Measurements from ENCODE around the gene RPS27.

RPS27 gene

GRCh38 chr1:153990468-153991150 lies at the start of gene RPS27:
TSS of gene RPS27 (plus strand) at chr1:153990762. CDS start at chr1:153990797, 35 bp downstream.
- peak; percentile 93 for DNase-seq (ENCODE audit: low read depth)
- peak within 1 kb of the TSS; percentile 97 for H3K4me3 ChIP-seq (ENCODE audit: low read depth, low read length)

- no peak overlapping the region for H3K4me3 ChIP-seq (ENCODE audit: low read depth, low read length)
- no peak for DNase-seq (ENCODE audit: low read depth)
Measured at GRCh38 chr1:153941826-153942725, 48.5 kb upstream of the RPS27 start.

GRCh38 chr1:153942766-153943549 lies 47.6 kb upstream of the RPS27 start:
- no peak for DNase-seq (ENCODE audit: low read depth)
- no peak overlapping the region for H3K4me3 ChIP-seq (ENCODE audit: low read depth, low read length)

- no peak for DNase-seq (ENCODE audit: low read depth)
- no peak overlapping the region for H3K4me3 ChIP-seq (ENCODE audit: low read depth, low read length)
Measured at GRCh38 chr1:153944005-153944826, 46.3 kb upstream of the RPS27 start.

- H3K4me3 ChIP-seq (ENCODE audit: low read depth, low read length) = peak overlapping the region; percentile 83
- DNase-seq (ENCODE audit: low read depth) = no peak
Measured at GRCh38 chr1:153944827-153945117, 45.8 kb upstream of the RPS27 start.

GRCh38 chr1:153945131-153945794 lies 45.3 kb upstream of the RPS27 start:
- no peak for DNase-seq (ENCODE audit: low read depth)
- peak overlapping the region; percentile 83 for H3K4me3 ChIP-seq (ENCODE audit: low read depth, low read length)

GRCh38 chr1:153945795-153946621 lies 44.6 kb upstream of the RPS27 start:
- no peak for DNase-seq (ENCODE audit: low read depth)
- peak overlapping the region; percentile 83 for H3K4me3 ChIP-seq (ENCODE audit: low read depth, low read length)

GRCh38 chr1:153946622-153947241 lies 43.8 kb upstream of the RPS27 start, which contains the start of gene DENND4B:
TSS of gene DENND4B (minus strand) at chr1:153946718. CDS start at chr1:153944374, 2,344 bp downstream.
- DNase-seq (ENCODE audit: low read depth) = no peak
- peak within 1 kb of the TSS; percentile 83 for H3K4me3 ChIP-seq (ENCODE audit: low read depth, low read length)

GRCh38 chr1:153951183-153951582 lies 39.4 kb upstream of the RPS27 start:
- DNase-seq (ENCODE audit: low read depth) = no peak
- no peak overlapping the region for H3K4me3 ChIP-seq (ENCODE audit: low read depth, low read length)

- no peak overlapping the region for H3K4me3 ChIP-seq (ENCODE audit: low read depth, low read length)
- DNase-seq (ENCODE audit: low read depth) = no peak
Measured at GRCh38 chr1:153951801-153952200, 38.8 kb upstream of the RPS27 start.

- H3K4me3 ChIP-seq (ENCODE audit: low read depth, low read length) = no peak overlapping the region
- no peak for DNase-seq (ENCODE audit: low read depth)
Measured at GRCh38 chr1:153953859-153954365, 36.6 kb upstream of the RPS27 start.

GRCh38 chr1:153954826-153955225 lies 35.7 kb upstream of the RPS27 start:
- no peak overlapping the region for H3K4me3 ChIP-seq (ENCODE audit: low read depth, low read length)
- DNase-seq (ENCODE audit: low read depth) = no peak

- no peak for DNase-seq (ENCODE audit: low read depth)
- peak overlapping the region; percentile 76 for H3K4me3 ChIP-seq (ENCODE audit: low read depth, low read length)
Measured at GRCh38 chr1:153956997-153957715, 33.4 kb upstream of the RPS27 start.

GRCh38 chr1:153957744-153958110 lies 32.8 kb upstream of the RPS27 start:
- H3K4me3 ChIP-seq (ENCODE audit: low read depth, low read length) = peak overlapping the region; percentile 76
- DNase-seq (ENCODE audit: low read depth) = no peak

GRCh38 chr1:153958111-153958960 lies 32.2 kb upstream of the RPS27 start, which contains the start of gene CRTC2:
TSS of gene CRTC2 (minus strand) at chr1:153958612. CDS start at chr1:153958497, 115 bp downstream.
- peak within 1 kb of the TSS; percentile 76 for H3K4me3 ChIP-seq (ENCODE audit: low read depth, low read length)
- DNase-seq (ENCODE audit: low read depth) = peak; percentile 94

- H3K4me3 ChIP-seq (ENCODE audit: low read depth, low read length) = no peak overlapping the region
- no peak for DNase-seq (ENCODE audit: low read depth)
Measured at GRCh38 chr1:153958961-153959260, 31.7 kb upstream of the RPS27 start.

Data from skeletal muscle cell (primary cell).